ENCODE results near the gene CEP89.
"Not testable (repeated sequence)": the region's sequence is repeated elsewhere in the genome, so short reads cannot be mapped to it uniquely, and the experiment has no call there.

The CEP89 gene

DNA sequence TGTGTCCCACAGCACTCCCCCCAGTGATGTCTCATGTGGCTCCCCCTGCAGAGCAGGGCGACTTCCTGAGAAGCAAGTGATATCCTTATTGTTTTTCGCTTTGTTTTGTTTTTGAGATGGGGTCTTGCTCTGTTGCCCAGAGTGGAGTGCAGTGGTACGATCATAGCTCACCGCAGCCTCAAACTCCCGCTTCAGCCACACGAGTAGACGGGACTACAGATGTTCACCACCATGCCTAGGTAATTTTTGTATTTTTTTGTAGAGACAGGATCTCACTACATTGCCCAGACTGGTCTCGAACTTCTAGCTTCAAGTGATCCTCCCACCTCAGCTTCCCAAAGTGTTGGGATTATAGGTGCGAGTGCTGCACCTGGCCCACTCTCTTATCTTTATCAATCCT lies 5.0 kb downstream of the CEP89 start:
- H3K36me3 ChIP-seq (ENCODE audit: insufficient read depth, low read length) = no peaks in the 10 kb centered on the region
- no peak overlapping the region for H3K4me3 ChIP-seq (ENCODE audit: low read depth, low read length)
- no peaks in the 10 kb centered on the region for H3K4me1 ChIP-seq (ENCODE audit: control insufficient read depth, insufficient read depth, low read length, unreplicated experiment)
- H3K27ac ChIP-seq (ENCODE audit: low read depth, low read length) = no peak overlapping the region
- H3K79me2 ChIP-seq (ENCODE audit: control insufficient read depth, insufficient read depth, low read length, unreplicated experiment) = peaks cover 24% of the 10 kb centered on the region
- no peak overlapping the region for H2AFZ ChIP-seq (ENCODE audit: low read length, unreplicated experiment)
- no peaks in the 10 kb centered on the region for H3K27me3 ChIP-seq (ENCODE audit: insufficient read depth, low read length)

GRCh38 chr19:32945260-32945659 lies 26.5 kb downstream of the CEP89 start:
- H3K27ac ChIP-seq (ENCODE audit: low read depth, low read length) = no peak overlapping the region
- H3K36me3 ChIP-seq (ENCODE audit: insufficient read depth, low read length) = no peaks in the 10 kb centered on the region
- H3K4me1 ChIP-seq (ENCODE audit: control insufficient read depth, insufficient read depth, low read length, unreplicated experiment) = no peaks in the 10 kb centered on the region
- no peaks in the 10 kb centered on the region for H3K79me2 ChIP-seq (ENCODE audit: control insufficient read depth, insufficient read depth, low read length, unreplicated experiment)
- no peaks in the 10 kb centered on the region for H3K27me3 ChIP-seq (ENCODE audit: insufficient read depth, low read length)
- H2AFZ ChIP-seq (ENCODE audit: low read length, unreplicated experiment) = no peak overlapping the region
- no peak overlapping the region for H3K4me3 ChIP-seq (ENCODE audit: low read depth, low read length)

DNA sequence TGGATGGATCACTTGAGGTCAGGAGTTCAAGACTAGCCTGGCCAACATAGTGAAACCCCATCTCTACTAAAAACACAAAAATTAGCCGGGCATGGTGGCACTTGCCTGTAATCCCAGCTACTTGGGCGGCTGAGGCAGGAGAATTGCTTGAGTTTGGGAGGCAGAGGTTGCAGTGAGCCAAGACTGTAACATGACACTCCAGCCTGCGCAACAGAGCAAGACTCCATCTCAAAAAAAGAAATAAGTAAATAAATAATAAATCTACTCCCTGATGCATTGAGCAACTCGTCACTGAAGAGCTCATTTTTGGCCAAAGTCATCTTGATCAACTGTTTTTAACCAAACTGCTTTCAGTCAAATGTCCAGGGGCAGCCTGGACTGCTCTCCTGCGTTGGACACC lies 30.5 kb downstream of the CEP89 start:
- H2AFZ ChIP-seq (ENCODE audit: low read length, unreplicated experiment); H3K4me3 ChIP-seq (ENCODE audit: low read depth, low read length); H3K27me3 ChIP-seq (ENCODE audit: insufficient read depth, low read length); H3K79me2 ChIP-seq (ENCODE audit: control insufficient read depth, insufficient read depth, low read length, unreplicated experiment); H3K4me1 ChIP-seq (ENCODE audit: control insufficient read depth, insufficient read depth, low read length, unreplicated experiment); H3K27ac ChIP-seq (ENCODE audit: low read depth, low read length); H3K36me3 ChIP-seq (ENCODE audit: insufficient read depth, low read length): not testable (repeated sequence)

- no peak overlapping the region for H3K4me3 ChIP-seq (ENCODE audit: low read depth, low read length)
- H3K79me2 ChIP-seq (ENCODE audit: control insufficient read depth, insufficient read depth, low read length, unreplicated experiment) = no peaks in the 10 kb centered on the region
- no peaks in the 10 kb centered on the region for H3K36me3 ChIP-seq (ENCODE audit: insufficient read depth, low read length)
- H3K27ac ChIP-seq (ENCODE audit: low read depth, low read length) = no peak overlapping the region
- no peaks in the 10 kb centered on the region for H3K4me1 ChIP-seq (ENCODE audit: control insufficient read depth, insufficient read depth, low read length, unreplicated experiment)
- no peak overlapping the region for H2AFZ ChIP-seq (ENCODE audit: low read length, unreplicated experiment)
- no peaks in the 10 kb centered on the region for H3K27me3 ChIP-seq (ENCODE audit: insufficient read depth, low read length)
These were observed 35.7 kb downstream of the CEP89 start for GRCh38 chr19:32936065-32936464.

DNA sequence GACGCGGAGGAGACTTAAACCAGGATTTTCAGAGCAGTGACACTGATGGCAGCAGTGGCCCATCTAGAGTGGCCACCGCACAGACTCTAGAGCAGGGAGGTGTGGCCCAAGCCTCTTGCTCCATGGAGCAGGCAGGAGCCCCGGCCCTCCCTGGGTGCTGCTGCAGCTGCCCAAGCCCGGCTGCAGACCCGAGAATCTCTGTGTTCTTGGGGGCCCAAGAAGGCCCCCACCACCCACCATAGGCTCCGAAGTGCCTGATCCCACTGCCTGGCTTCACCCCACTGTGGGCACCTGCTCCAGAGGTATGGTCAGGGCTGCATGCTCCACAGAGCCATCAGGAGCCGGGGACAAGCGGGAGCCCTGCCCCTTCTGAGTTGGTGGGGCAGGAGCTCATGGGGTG lies 36.1 kb downstream of the CEP89 start:
- no peaks in the 10 kb centered on the region for H3K4me1 ChIP-seq (ENCODE audit: control insufficient read depth, insufficient read depth, low read length, unreplicated experiment)
- no peaks in the 10 kb centered on the region for H3K27me3 ChIP-seq (ENCODE audit: insufficient read depth, low read length)
- H3K36me3 ChIP-seq (ENCODE audit: insufficient read depth, low read length) = no peaks in the 10 kb centered on the region
- H3K27ac ChIP-seq (ENCODE audit: low read depth, low read length) = no peak overlapping the region
- no peak overlapping the region for H2AFZ ChIP-seq (ENCODE audit: low read length, unreplicated experiment)
- H3K4me3 ChIP-seq (ENCODE audit: low read depth, low read length) = no peak overlapping the region
- H3K79me2 ChIP-seq (ENCODE audit: control insufficient read depth, insufficient read depth, low read length, unreplicated experiment) = no peaks in the 10 kb centered on the region

DNA sequence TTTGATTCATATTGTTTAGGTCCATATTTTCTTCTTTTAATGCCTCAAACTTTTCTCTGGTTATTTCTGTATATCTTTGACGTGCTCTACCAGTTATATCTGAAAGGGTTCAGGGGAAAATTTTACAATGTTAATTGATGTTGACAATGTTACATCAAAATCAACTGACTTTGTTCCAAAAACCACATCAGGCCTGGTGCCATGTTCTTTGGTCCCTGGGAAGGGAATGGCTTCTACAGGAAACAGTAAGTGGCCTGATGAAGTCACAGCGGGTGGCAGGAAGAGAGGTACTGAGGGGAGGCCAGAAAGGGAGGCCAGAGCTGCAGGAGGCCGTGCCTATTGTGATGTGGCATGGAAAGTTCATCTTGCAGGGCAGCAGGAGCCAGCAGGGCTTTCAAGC lies 38.2 kb downstream of the CEP89 start:
- Histone ChIP-seq H3K79me2 (ENCODE audit: control insufficient read depth, insufficient read depth, low read length, unreplicated experiment) (no peaks in the 10 kb centered on the region), H3K27ac (ENCODE audit: low read depth, low read length) (no peak overlapping the region), H3K4me3 (ENCODE audit: low read depth, low read length) (no peak overlapping the region), H2AFZ (ENCODE audit: low read length, unreplicated experiment) (no peak overlapping the region), H3K36me3 (ENCODE audit: insufficient read depth, low read length) (peaks cover 6% of the 10 kb centered on the region), H3K27me3 (ENCODE audit: insufficient read depth, low read length) (no peaks in the 10 kb centered on the region), H3K4me1 (ENCODE audit: control insufficient read depth, insufficient read depth, low read length, unreplicated experiment) (no peaks in the 10 kb centered on the region)

DNA sequence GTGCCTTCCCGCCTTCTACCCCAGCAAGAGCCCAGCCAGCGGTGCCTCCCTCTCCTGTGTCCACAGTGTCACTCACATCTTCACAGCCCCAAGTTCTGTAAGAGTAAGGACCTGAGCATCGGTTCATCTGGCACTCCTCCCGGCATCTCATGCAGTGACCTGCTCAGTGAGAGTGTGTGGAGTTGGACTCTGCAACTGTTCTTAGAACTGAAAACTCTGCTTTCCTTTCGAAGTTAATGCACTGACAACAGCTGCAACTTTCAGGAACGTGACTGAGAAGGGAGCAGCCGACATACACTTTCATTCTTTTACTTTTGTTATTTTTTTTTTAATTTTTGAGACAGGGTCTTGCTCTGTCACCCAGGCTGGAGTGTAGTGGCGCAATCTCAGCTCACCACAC lies 41.2 kb downstream of the CEP89 start:
- H3K36me3 ChIP-seq (ENCODE audit: insufficient read depth, low read length) = peaks cover 10% of the 10 kb centered on the region
- H3K27ac ChIP-seq (ENCODE audit: low read depth, low read length) = no peak overlapping the region
- H3K27me3 ChIP-seq (ENCODE audit: insufficient read depth, low read length) = no peaks in the 10 kb centered on the region
- H3K4me1 ChIP-seq (ENCODE audit: control insufficient read depth, insufficient read depth, low read length, unreplicated experiment) = no peaks in the 10 kb centered on the region
- no peak overlapping the region for H2AFZ ChIP-seq (ENCODE audit: low read length, unreplicated experiment)
- H3K4me3 ChIP-seq (ENCODE audit: low read depth, low read length) = no peak overlapping the region
- H3K79me2 ChIP-seq (ENCODE audit: control insufficient read depth, insufficient read depth, low read length, unreplicated experiment) = no peaks in the 10 kb centered on the region

- Histone ChIP-seq H3K27ac (ENCODE audit: low read depth, low read length) (no peak overlapping the region), H2AFZ (ENCODE audit: low read length, unreplicated experiment) (no peak overlapping the region), H3K4me1 (ENCODE audit: control insufficient read depth, insufficient read depth, low read length, unreplicated experiment) (no peaks in the 10 kb centered on the region), H3K27me3 (ENCODE audit: insufficient read depth, low read length) (no peaks in the 10 kb centered on the region), H3K4me3 (ENCODE audit: low read depth, low read length) (no peak overlapping the region), H3K36me3 (ENCODE audit: insufficient read depth, low read length) (peaks cover 10% of the 10 kb centered on the region), H3K79me2 (ENCODE audit: control insufficient read depth, insufficient read depth, low read length, unreplicated experiment) (no peaks in the 10 kb centered on the region)
These were observed 43.0 kb downstream of the CEP89 start for GRCh38 chr19:32928806-32929205.

DNA sequence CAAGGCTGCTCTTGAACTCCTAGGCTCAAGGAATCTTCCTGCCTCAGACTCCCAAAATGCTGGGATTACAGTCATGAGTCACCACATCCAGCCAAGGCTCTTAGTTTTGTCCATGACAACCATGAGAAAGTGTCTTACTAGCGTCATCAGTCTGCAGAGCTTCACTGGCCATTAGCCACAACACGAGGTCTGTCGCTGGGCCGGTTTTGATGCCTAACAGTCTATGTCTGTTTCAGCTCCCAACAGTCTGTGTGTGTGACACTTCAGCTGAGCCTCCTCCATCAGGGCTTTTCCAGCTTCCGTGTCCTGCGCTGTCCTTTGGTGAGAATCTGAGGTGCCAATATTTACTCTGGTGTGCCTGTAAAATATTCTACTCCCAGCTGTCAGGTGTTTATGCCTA lies 47.6 kb downstream of the CEP89 start:
- Histone ChIP-seq H2AFZ (ENCODE audit: low read length, unreplicated experiment) (no peak overlapping the region), H3K36me3 (ENCODE audit: insufficient read depth, low read length) (peaks cover 10% of the 10 kb centered on the region), H3K79me2 (ENCODE audit: control insufficient read depth, insufficient read depth, low read length, unreplicated experiment) (no peaks in the 10 kb centered on the region), H3K27me3 (ENCODE audit: insufficient read depth, low read length) (no peaks in the 10 kb centered on the region), H3K4me3 (ENCODE audit: low read depth, low read length) (no peak overlapping the region), H3K4me1 (ENCODE audit: control insufficient read depth, insufficient read depth, low read length, unreplicated experiment) (no peaks in the 10 kb centered on the region), H3K27ac (ENCODE audit: low read depth, low read length) (no peak overlapping the region)

- H3K4me1 ChIP-seq (ENCODE audit: control insufficient read depth, insufficient read depth, low read length, unreplicated experiment) = no peaks in the 10 kb centered on the region
- no peak overlapping the region for H3K27ac ChIP-seq (ENCODE audit: low read depth, low read length)
- no peaks in the 10 kb centered on the region for H3K79me2 ChIP-seq (ENCODE audit: control insufficient read depth, insufficient read depth, low read length, unreplicated experiment)
- no peaks in the 10 kb centered on the region for H3K27me3 ChIP-seq (ENCODE audit: insufficient read depth, low read length)
- H3K4me3 ChIP-seq (ENCODE audit: low read depth, low read length) = no peak overlapping the region
- H3K36me3 ChIP-seq (ENCODE audit: insufficient read depth, low read length) = no peaks in the 10 kb centered on the region
- H2AFZ ChIP-seq (ENCODE audit: low read length, unreplicated experiment) = no peak overlapping the region
These were observed 50.1 kb downstream of the CEP89 start for GRCh38 chr19:32921624-32922023.

GRCh38 chr19:32919365-32919764 lies 52.4 kb downstream of the CEP89 start:
- Histone ChIP-seq H3K27ac (ENCODE audit: low read depth, low read length) (no peak overlapping the region), H3K27me3 (ENCODE audit: insufficient read depth, low read length) (no peaks in the 10 kb centered on the region), H3K79me2 (ENCODE audit: control insufficient read depth, insufficient read depth, low read length, unreplicated experiment) (no peaks in the 10 kb centered on the region), H3K4me1 (ENCODE audit: control insufficient read depth, insufficient read depth, low read length, unreplicated experiment) (no peaks in the 10 kb centered on the region), H2AFZ (ENCODE audit: low read length, unreplicated experiment) (no peak overlapping the region), H3K4me3 (ENCODE audit: low read depth, low read length) (no peak overlapping the region), H3K36me3 (ENCODE audit: insufficient read depth, low read length) (no peaks in the 10 kb centered on the region)

DNA sequence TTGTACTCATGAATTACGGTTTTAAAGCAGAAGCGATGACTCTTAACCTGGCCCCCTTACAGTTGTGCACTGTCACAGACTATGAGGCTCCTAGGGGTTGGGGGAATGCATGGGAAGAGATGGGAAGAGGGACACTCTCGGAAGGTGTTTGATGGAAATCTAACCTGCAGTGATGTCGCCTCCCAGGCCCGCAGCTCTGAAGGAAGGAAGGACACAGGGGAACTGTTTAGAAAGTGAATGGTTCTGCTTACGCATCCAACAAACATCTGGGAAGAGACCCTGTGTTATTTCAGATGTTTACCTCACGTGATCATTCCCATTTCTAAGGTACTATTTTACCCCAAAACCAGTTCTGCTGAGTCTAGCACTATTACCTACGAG lies 54.2 kb downstream of the CEP89 start:
- no peaks in the 10 kb centered on the region for H3K27me3 ChIP-seq (ENCODE audit: insufficient read depth, low read length)
- H3K27ac ChIP-seq (ENCODE audit: low read depth, low read length) = no peak overlapping the region
- no peak overlapping the region for H3K4me3 ChIP-seq (ENCODE audit: low read depth, low read length)
- H3K36me3 ChIP-seq (ENCODE audit: insufficient read depth, low read length) = no peaks in the 10 kb centered on the region
- no peaks in the 10 kb centered on the region for H3K4me1 ChIP-seq (ENCODE audit: control insufficient read depth, insufficient read depth, low read length, unreplicated experiment)
- H2AFZ ChIP-seq (ENCODE audit: low read length, unreplicated experiment) = no peak overlapping the region
- H3K79me2 ChIP-seq (ENCODE audit: control insufficient read depth, insufficient read depth, low read length, unreplicated experiment) = no peaks in the 10 kb centered on the region

All from ACC112 (cell line).